CD8-positive, alpha-beta memory T cell (primary cell): ENCODE measurements around the gene GALNT10. TPM values are rescaled to one million over a fixed set of nuclear protein-coding genes. Genes with fewer than 3 reads are reported as not detected.

Experiments
- CTCF ChIA-PET: fragments of 350-600 bp; sonication (Branson Sonifier 250); formaldehyde crosslinking; loops from one replicate; lab custom pipeline; 2021; ENCODE audit warnings: antibody characterized with exemption; lab: Charles Lee
- POLR2A ChIA-PET: fragments of 350-600 bp; sonication (Branson Sonifier 250); formaldehyde crosslinking; loops from one replicate; lab custom pipeline; 2021; ENCODE audit warnings: antibody characterized with exemption; lab: Charles Lee
- DNase-seq, 5 donors: peaks; one replicate each; pipeline versions ENCODE4 v3.0.0 to v3.0.0-alpha.2; 2020 to 2022; ENCODE audit warnings: mixed read lengths in 1 of 5
- H3K27ac ChIP-seq: one replicate; pipeline ENCODE4 v1.7.0; 2013; ENCODE audit warnings: low read depth, mild to moderate bottlenecking, low read length, moderate library complexity
- H3K27me3 ChIP-seq: 2 replicates; pipeline ENCODE4 v1.7.0; 2013; ENCODE audit warnings: low read length, mild to moderate bottlenecking; ENCODE audit not compliant: insufficient read depth, poor library complexity, severe bottlenecking
- H3K36me3 ChIP-seq: 2 replicates; pipeline ENCODE4 v1.7.0; 2013; ENCODE audit warnings: mild to moderate bottlenecking, low read length, moderate library complexity; ENCODE audit not compliant: insufficient read depth
- H3K4me1 ChIP-seq: 2 replicates; pipeline ENCODE4 v1.7.0; 2013; ENCODE audit warnings: mild to moderate bottlenecking, low read length, moderate library complexity; ENCODE audit not compliant: insufficient read depth
- H3K4me3 ChIP-seq: 2 replicates; pipeline ENCODE4 v1.7.0; 2013; ENCODE audit warnings: mild to moderate bottlenecking, low read length
- H3K9me3 ChIP-seq: 2 replicates; pipeline ENCODE4 v1.7.0; 2013; ENCODE audit warnings: mild to moderate bottlenecking, low read length
- H3K27ac Mint-ChIP-seq, 8 donors: one replicate each; pipeline ENCODE4 v1.8.0; 2020 to 2021; ENCODE audit warnings: mixed read lengths in 8 of 8, mild to moderate bottlenecking in 6 of 8, inconsistent platforms in 3 of 8, moderate library complexity in 3 of 8
- H3K27me3 Mint-ChIP-seq, 2 donors: one replicate each; pipeline ENCODE4 v1.8.0; 2020 to 2021; ENCODE audit warnings: mixed read lengths in 2 of 2, mild to moderate bottlenecking in 1 of 2, moderate library complexity in 1 of 2
- H3K36me3 Mint-ChIP-seq, 3 donors: one replicate each; pipeline ENCODE4 v1.8.0; 2020 to 2021; ENCODE audit warnings: mixed read lengths in 3 of 3, inconsistent platforms in 1 of 3, mild to moderate bottlenecking in 1 of 3
- H3K4me1 Mint-ChIP-seq, 3 donors: one replicate each; pipeline ENCODE4 v1.8.0; 2020 to 2021; ENCODE audit warnings: mixed read lengths in 3 of 3, inconsistent platforms in 1 of 3, mild to moderate bottlenecking in 1 of 3
- H3K4me3 Mint-ChIP-seq, 7 donors: one replicate each; pipeline ENCODE4 v1.8.0; 2020 to 2021; ENCODE audit warnings: mixed read lengths in 7 of 7, mild to moderate bottlenecking in 6 of 7, moderate library complexity in 4 of 7, inconsistent platforms in 2 of 7
- H3K9me3 Mint-ChIP-seq, 5 donors: one replicate each; pipeline ENCODE4 v1.8.0; 2020 to 2022; ENCODE audit warnings: mixed read lengths in 5 of 5, mild to moderate bottlenecking in 3 of 5, moderate library complexity in 2 of 5, inconsistent platforms in 1 of 5
- polyA plus RNA-seq: library from polyadenylated mRNA; unstranded; fragments of 300-500 nt; fragmentation: Illumina TruSeq; gene quantifications from one replicate; pipeline ENCODE4 v1.2.3, GENCODE V29; 2021
- total RNA-seq, 2 experiments: library from RNA; stranded (reverse); gene quantifications; one replicate each; pipeline ENCODE4 v1.2.3, GENCODE V29; 2021

Gene GALNT10
- total and polyA plus RNA-seq, 3 experiments from 2014 or later, result 27.6 to 32.1 (median 28.0) TPM

- H3K27ac Mint-ChIP-seq, result peak overlapping the region in 2 of 8 donors; percentile 4 to 37
- CTCF ChIA-PET, result interaction anchor here (1.1 kb wide), 1 partner anchor 13 kb away, joined by 3 read pairs; no protein-coding TSS in a partner anchor
- no peaks in the 10 kb centered on the region for H3K9me3 Mint-ChIP-seq
Measured at GRCh38 chr5:154368041-154368800, 177.7 kb downstream of the GALNT10 start.

GRCh38 chr5:154369682-154370081, 179.1 kb downstream of the GALNT10 start:
- Histone ChIP-seq H3K9me3 (no peaks in the 10 kb centered on the region), H3K36me3 (no peaks in the 10 kb centered on the region), H3K27me3 (no peaks in the 10 kb centered on the region), H3K27ac (no peak overlapping the region), H3K4me1 (no peaks in the 10 kb centered on the region), H3K4me3 (no peak overlapping the region)
- H3K27ac Mint-ChIP-seq, result peak overlapping the region in 3 of 8 donors; percentile 14 to 92 (median 73)
- no peak for DNase-seq
- peaks cover 0 to 4% (median 4%) of the 10 kb centered on the region in 3 donors for H3K4me1 Mint-ChIP-seq
- no peaks in the 10 kb centered on the region for H3K27me3 Mint-ChIP-seq
- ChIA-PET CTCF (no interaction called here), POLR2A (no interaction called here)
- no peak overlapping the region for H3K4me3 Mint-ChIP-seq
- H3K9me3 Mint-ChIP-seq, result no peaks in the 10 kb centered on the region
- H3K36me3 Mint-ChIP-seq, result peaks cover 0 to 49% (median 11%) of the 10 kb centered on the region in 3 donors

More at GRCh38 chr5:154368041-154368800, 177.7 kb downstream of the GALNT10 start:
- H3K4me1 ChIP-seq, result no peaks in the 10 kb centered on the region
- no peak overlapping the region for H3K27ac ChIP-seq
- no peaks in the 10 kb centered on the region for H3K9me3 ChIP-seq
- H3K27me3 Mint-ChIP-seq, result no peaks in the 10 kb centered on the region
- H3K36me3 ChIP-seq, result no peaks in the 10 kb centered on the region
- H3K36me3 Mint-ChIP-seq, result peaks cover 0 to 46% (median 14%) of the 10 kb centered on the region in 3 donors
- POLR2A ChIA-PET, result no interaction called here
- peaks cover 0 to 5% (median 4%) of the 10 kb centered on the region in 3 donors for H3K4me1 Mint-ChIP-seq
- no peaks in the 10 kb centered on the region for H3K27me3 ChIP-seq
- H3K4me3 ChIP-seq, result no peak overlapping the region
- no peak overlapping the region for H3K4me3 Mint-ChIP-seq
- DNase-seq, result no peak

GRCh38 chr5:154370119-154370518, 179.6 kb downstream of the GALNT10 start:
- peaks cover 0 to 49% (median 10%) of the 10 kb centered on the region in 3 donors for H3K36me3 Mint-ChIP-seq
- peaks cover 0 to 4% (median 0%) of the 10 kb centered on the region in 3 donors for H3K4me1 Mint-ChIP-seq
- no peaks in the 10 kb centered on the region for H3K27me3 Mint-ChIP-seq
- Histone ChIP-seq H3K4me3 (no peak overlapping the region), H3K4me1 (no peaks in the 10 kb centered on the region), H3K27me3 (no peaks in the 10 kb centered on the region), H3K27ac (no peak overlapping the region), H3K9me3 (no peaks in the 10 kb centered on the region), H3K36me3 (no peaks in the 10 kb centered on the region)
- ChIA-PET CTCF (no interaction called here), POLR2A (no interaction called here)
- H3K9me3 Mint-ChIP-seq, result no peaks in the 10 kb centered on the region
- no peak overlapping the region for H3K4me3 Mint-ChIP-seq
- no peak for DNase-seq
- peak overlapping the region in 4 of 8 donors; percentile 12 to 92 (median 66) for H3K27ac Mint-ChIP-seq

- Mint-ChIP-seq H3K27me3 (no peaks in the 10 kb centered on the region), H3K9me3 (no peaks in the 10 kb centered on the region), H3K4me3 (no peak overlapping the region), H3K27ac (peak overlapping the region in 5 of 8 donors; percentile 44 to 92 (median 61)), H3K4me1 (peaks cover 0 to 4% (median 0%) of the 10 kb centered on the region in 3 donors), H3K36me3 (peaks cover 0 to 55% (median 10%) of the 10 kb centered on the region in 3 donors)
- H3K4me3 ChIP-seq, result no peak overlapping the region
- DNase-seq, result no peak
- H3K9me3 ChIP-seq, result no peaks in the 10 kb centered on the region
- H3K4me1 ChIP-seq, result no peaks in the 10 kb centered on the region
- no peaks in the 10 kb centered on the region for H3K27me3 ChIP-seq
- ChIA-PET POLR2A (no interaction called here), CTCF (no interaction called here)
- H3K36me3 ChIP-seq, result no peaks in the 10 kb centered on the region
- H3K27ac ChIP-seq, result no peak overlapping the region
Measured at GRCh38 chr5:154370813-154371212, 180.3 kb downstream of the GALNT10 start.

- Histone ChIP-seq H3K27ac (no peak overlapping the region), H3K27me3 (no peaks in the 10 kb centered on the region), H3K4me1 (no peaks in the 10 kb centered on the region), H3K9me3 (no peaks in the 10 kb centered on the region), H3K36me3 (no peaks in the 10 kb centered on the region), H3K4me3 (no peak overlapping the region)
- ChIA-PET CTCF (no interaction called here), POLR2A (no interaction called here)
- H3K27me3 Mint-ChIP-seq, result no peaks in the 10 kb centered on the region
- H3K27ac Mint-ChIP-seq, result peak overlapping the region in 1 of 8 donors; percentile 6
- no peak overlapping the region for H3K4me3 Mint-ChIP-seq
- peaks cover 0 to 4% (median 0%) of the 10 kb centered on the region in 3 donors for H3K4me1 Mint-ChIP-seq
- no peaks in the 10 kb centered on the region for H3K9me3 Mint-ChIP-seq
- DNase-seq, result no peak
- peaks cover 0 to 63% (median 11%) of the 10 kb centered on the region in 3 donors for H3K36me3 Mint-ChIP-seq
Measured at GRCh38 chr5:154371687-154372086, 181.2 kb downstream of the GALNT10 start.

GRCh38 chr5:154372661-154373060, 182.1 kb downstream of the GALNT10 start:
- Histone ChIP-seq H3K27ac (no peak overlapping the region), H3K36me3 (no peaks in the 10 kb centered on the region), H3K4me3 (no peak overlapping the region), H3K4me1 (no peaks in the 10 kb centered on the region), H3K27me3 (no peaks in the 10 kb centered on the region), H3K9me3 (no peaks in the 10 kb centered on the region)
- DNase-seq, result no peak
- H3K27ac Mint-ChIP-seq, result no peak overlapping the region
- H3K4me1 Mint-ChIP-seq, result peaks cover 0 to 4% (median 0%) of the 10 kb centered on the region in 3 donors
- H3K27me3 Mint-ChIP-seq, result no peaks in the 10 kb centered on the region
- peaks cover 3 to 71% (median 18%) of the 10 kb centered on the region in 3 donors for H3K36me3 Mint-ChIP-seq
- no peaks in the 10 kb centered on the region for H3K9me3 Mint-ChIP-seq
- ChIA-PET POLR2A (no interaction called here), CTCF (no interaction called here)
- H3K4me3 Mint-ChIP-seq, result no peak overlapping the region

- no peaks in the 10 kb centered on the region for H3K27me3 Mint-ChIP-seq
- no peak for DNase-seq
- peak overlapping the region in 2 of 8 donors; percentile 13 to 63 for H3K27ac Mint-ChIP-seq
- H3K4me3 ChIP-seq, result no peak overlapping the region
- peaks cover 0 to 4% (median 0%) of the 10 kb centered on the region in 3 donors for H3K4me1 Mint-ChIP-seq
- no peaks in the 10 kb centered on the region for H3K36me3 ChIP-seq
- ChIA-PET POLR2A (no interaction called here), CTCF (no interaction called here)
- H3K27me3 ChIP-seq, result no peaks in the 10 kb centered on the region
- H3K9me3 Mint-ChIP-seq, result no peaks in the 10 kb centered on the region
- H3K9me3 ChIP-seq, result no peaks in the 10 kb centered on the region
- no peaks in the 10 kb centered on the region for H3K4me1 ChIP-seq
- peaks cover 3 to 75% (median 23%) of the 10 kb centered on the region in 3 donors for H3K36me3 Mint-ChIP-seq
- no peak overlapping the region for H3K27ac ChIP-seq
- H3K4me3 Mint-ChIP-seq, result no peak overlapping the region
Measured at GRCh38 chr5:154373326-154373725, 182.8 kb downstream of the GALNT10 start.

- H3K36me3 ChIP-seq, result no peaks in the 10 kb centered on the region
Measured at GRCh38 chr5:154373729-154374179, 183.2 kb downstream of the GALNT10 start.

More at GRCh38 chr5:154373729-154374179, 183.2 kb downstream of the GALNT10 start:
- Histone ChIP-seq H3K27me3 (no peaks in the 10 kb centered on the region), H3K4me3 (no peak overlapping the region), H3K4me1 (no peaks in the 10 kb centered on the region), H3K9me3 (no peaks in the 10 kb centered on the region), H3K27ac (no peak overlapping the region)
- H3K4me3 Mint-ChIP-seq, result no peak overlapping the region
- ChIA-PET CTCF (no interaction called here), POLR2A (no interaction called here)
- H3K27ac Mint-ChIP-seq, result peak overlapping the region in 2 of 8 donors; percentile 13 to 63
- no peaks in the 10 kb centered on the region for H3K9me3 Mint-ChIP-seq
- H3K4me1 Mint-ChIP-seq, result peaks cover 0 to 4% (median 0%) of the 10 kb centered on the region in 3 donors
- no peak for DNase-seq
- peaks cover 3 to 75% (median 25%) of the 10 kb centered on the region in 3 donors for H3K36me3 Mint-ChIP-seq
- no peaks in the 10 kb centered on the region for H3K27me3 Mint-ChIP-seq
